Measurements from ENCODE around the gene VTI1A. TPM values are rescaled to one million over a fixed set of nuclear protein-coding genes. Genes with fewer than 3 reads are reported as not detected.

VTI1A gene
- total and polyA plus RNA-seq, 2 of the 8 experiments (the other 6 are each of a cell fraction or from before 2014, with no cell fraction given): 6.0 to 20.0 TPM

DNA sequence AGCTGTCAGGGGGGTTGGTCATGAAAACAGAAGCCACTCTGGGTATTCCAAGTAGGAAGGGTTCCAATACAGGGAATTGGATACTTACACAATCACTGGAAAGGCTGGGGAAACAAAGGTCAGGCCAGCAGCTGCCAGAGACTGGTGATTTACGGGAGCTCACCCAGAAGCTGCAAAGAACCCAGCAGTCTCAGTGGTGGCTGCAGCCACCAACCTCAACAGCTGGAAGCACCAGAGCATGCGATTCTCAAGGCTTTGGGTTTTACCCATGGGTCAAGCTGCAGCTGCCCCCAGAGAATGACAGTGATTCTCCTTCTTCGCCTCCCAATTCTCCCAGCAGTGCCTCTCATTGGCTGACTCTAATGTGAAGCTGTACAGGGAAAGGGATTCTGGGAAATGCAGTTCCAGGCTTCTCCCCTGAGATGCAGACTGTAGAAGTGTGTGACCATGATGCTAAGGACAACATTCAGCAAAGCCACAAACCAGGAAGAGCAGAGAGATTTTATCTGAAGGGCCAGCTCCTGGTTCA, 395.9 kb downstream of the VTI1A start:
- H3K18ac ChIP-seq (ENCODE audit: extremely low read depth, low read length): no peak overlapping the region
- H3K23ac ChIP-seq (ENCODE audit: insufficient read length): no peak overlapping the region
- no peaks in the 10 kb centered on the region for H4K20me1 ChIP-seq (replicated peaks in 1 of 2; ENCODE audit: control insufficient read depth in 1 of 2, insufficient read depth in 2 of 2, low read length in 2 of 2)
- H2BK120ac ChIP-seq (replicated peaks; ENCODE audit: low read depth, low read length): no peak overlapping the region
- H2BK20ac ChIP-seq (ENCODE audit: low read length): no peak overlapping the region
- no peak overlapping the region for H3K4ac ChIP-seq (replicated peaks; ENCODE audit: insufficient read length, low read depth, low read length)
- ChIA-PET CTCF (ENCODE audit: partially characterized antibody) (interaction anchor here (0.7 to 1.3 kb wide), 4 partner anchors 9 to 121 kb away, joined by 3 to 4 read pairs (median 3); no protein-coding TSS in a partner anchor), POLR2A (ENCODE audit: partially characterized antibody) (interaction anchor here (1.6 to 2.8 kb wide), 2 partner anchors 11 to 12 kb away, joined by 3 to 8 read pairs; no protein-coding TSS in a partner anchor)
- H4K5ac ChIP-seq (ENCODE audit: insufficient read length, low read depth, low read length): no peak overlapping the region
- H4K91ac ChIP-seq (replicated peaks; ENCODE audit: insufficient read length, low read length): no peak overlapping the region
- H2BK15ac ChIP-seq (ENCODE audit: low read length): no peak overlapping the region
- no peak overlapping the region for H3K56ac ChIP-seq (replicated peaks; ENCODE audit: insufficient read length, low read depth, low read length)
- no peak overlapping the region for H3K9ac ChIP-seq (replicated peaks in 1 of 4; ENCODE audit: extremely low read depth in 1 of 4, low read depth in 3 of 4, low read length in 3 of 4)
- WGBS, 2 experiments (ENCODE audit: extremely low coverage in 1 of 2, insufficient coverage in 1 of 2, insufficient read length in 1 of 2, insufficient replicate concordance in 2 of 2, low coverage in 1 of 2, low lambda C conversion rate in 2 of 2, missing lambda C conversion rate in 1 of 2): 81% methylated on average over 3 of the region's 3 CpGs; no CpG with 5 or more reads in 1 of the 2 experiments
- no peak overlapping the region for H3K4me2 ChIP-seq (ENCODE audit: insufficient read depth in 1 of 2, low read depth in 2 of 2, low read length in 2 of 2)
- H3K27ac ChIP-seq (ENCODE audit: low read depth, low read length): no peak overlapping the region
- no peak overlapping the region for H2AK5ac ChIP-seq (ENCODE audit: low read depth, low read length)
- no peak overlapping the region for H2BK5ac ChIP-seq (ENCODE audit: low read depth, low read length)
- H3K79me1 ChIP-seq (ENCODE audit: low read depth, low read length): no peaks in the 10 kb centered on the region
- H3K4me1 ChIP-seq (replicated peaks in 1 of 4; ENCODE audit: control insufficient read depth in 3 of 4, insufficient read depth in 4 of 4, low read length in 3 of 4): peaks cover 5 to 15% (median 10%) of the 10 kb centered on the region in 4 experiments
- no peaks in the 10 kb centered on the region for H3K27me3 ChIP-seq (replicated peaks in 1 of 4; ENCODE audit: control insufficient read depth in 3 of 4, extremely low read depth in 1 of 4, insufficient read depth in 3 of 4, low read length in 3 of 4)
- H3K9me3 ChIP-seq (ENCODE audit: insufficient read depth in 2 of 2, low read depth in 1 of 2, low read length in 1 of 2): peaks cover 11 to 13% of the 10 kb centered on the region in 2 experiments; a peak in 3 of 4 replicates
- peaks cover 0 to 6% (median 0%) of the 10 kb centered on the region in 4 experiments; a peak in 1 of 8 replicates for H3K36me3 ChIP-seq (ENCODE audit: control insufficient read depth in 2 of 4, insufficient read depth in 4 of 4, low read length in 3 of 4)
- no peak overlapping the region for H2AFZ ChIP-seq (ENCODE audit: low read length)
- no peak overlapping the region for H2BK12ac ChIP-seq (ENCODE audit: low read depth, low read length)
- H3K23me2 ChIP-seq (ENCODE audit: low read depth, low read length): no peaks in the 10 kb centered on the region
- FAIRE-seq: no peak
- no peaks in the 10 kb centered on the region for H3K79me2 ChIP-seq (ENCODE audit: control insufficient read depth in 1 of 2, insufficient read depth in 2 of 2, low read length in 2 of 2)
- H3K14ac ChIP-seq (ENCODE audit: insufficient read length): no peak overlapping the region
- DNase-seq (ENCODE audit: low read depth in 1 of 2, low spot score in 2 of 2): no peak
- H3K4me3 ChIP-seq (ENCODE audit: extremely low read depth in 1 of 4, insufficient read depth in 2 of 4, low read depth in 3 of 4, low read length in 4 of 4): no peak overlapping the region
- H4K8ac ChIP-seq (ENCODE audit: extremely low read depth, insufficient read depth, low read length): no peak overlapping the region
- TF ChIP-seq RXRA (IDR thresholded peaks at IDR 0.05; ENCODE audit: insufficient read depth, low read depth, low read length) (no peak), SAP30 (IDR thresholded peaks at IDR 0.05; ENCODE audit: insufficient read depth, insufficient replicate concordance, low read length) (no peak), MAFK (IDR thresholded peaks at IDR 0.05; ENCODE audit: low read depth, low read length) (no peak), POLR2AphosphoS5 (IDR thresholded peaks at IDR 0.05; ENCODE audit: low read depth, low read length) (no peak), NRF1 (IDR thresholded peaks at IDR 0.05; ENCODE audit: low read depth, low read length) (no peak), TCF12 (IDR thresholded peaks at IDR 0.05; ENCODE audit: low read depth, low read length) (no peak), RAD21 (IDR thresholded peaks at IDR 0.05 in 1 of 2, conservative IDR thresholded peaks at IDR 0.05 in 1 of 2; ENCODE audit: low read depth in 2 of 2, low read length in 2 of 2) (no peak), RFX5 (IDR thresholded peaks at IDR 0.05; ENCODE audit: borderline replicate concordance, low read depth, low read length) (no peak), GABPA (IDR thresholded peaks at IDR 0.05; ENCODE audit: borderline replicate concordance, insufficient read depth, low read length) (no peak)
- TF ChIP-seq, protein P1, sequence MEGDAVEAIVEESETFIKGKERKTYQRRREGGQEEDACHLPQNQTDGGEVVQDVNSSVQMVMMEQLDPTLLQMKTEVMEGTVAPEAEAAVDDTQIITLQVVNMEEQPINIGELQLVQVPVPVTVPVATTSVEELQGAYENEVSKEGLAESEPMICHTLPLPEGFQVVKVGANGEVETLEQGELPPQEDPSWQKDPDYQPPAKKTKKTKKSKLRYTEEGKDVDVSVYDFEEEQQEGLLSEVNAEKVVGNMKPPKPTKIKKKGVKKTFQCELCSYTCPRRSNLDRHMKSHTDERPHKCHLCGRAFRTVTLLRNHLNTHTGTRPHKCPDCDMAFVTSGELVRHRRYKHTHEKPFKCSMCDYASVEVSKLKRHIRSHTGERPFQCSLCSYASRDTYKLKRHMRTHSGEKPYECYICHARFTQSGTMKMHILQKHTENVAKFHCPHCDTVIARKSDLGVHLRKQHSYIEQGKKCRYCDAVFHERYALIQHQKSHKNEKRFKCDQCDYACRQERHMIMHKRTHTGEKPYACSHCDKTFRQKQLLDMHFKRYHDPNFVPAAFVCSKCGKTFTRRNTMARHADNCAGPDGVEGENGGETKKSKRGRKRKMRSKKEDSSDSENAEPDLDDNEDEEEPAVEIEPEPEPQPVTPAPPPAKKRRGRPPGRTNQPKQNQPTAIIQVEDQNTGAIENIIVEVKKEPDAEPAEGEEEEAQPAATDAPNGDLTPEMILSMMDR (IDR thresholded peaks at IDR 0.05; ENCODE audit: control extremely low read depth in 1 of 3, insufficient read depth in 1 of 3, low read depth in 1 of 3, low read length in 3 of 3): no peak
